GM21526 (cell line): Measurements from ENCODE around the gene PCBP3.

Experiments
- ATAC-seq: cut with Tn5 transposase; IDR thresholded peaks from one replicate; pipeline ENCODE4 v1.9.1; 2021; ENCODE audit warnings: moderate library complexity; ENCODE audit not compliant: unreplicated experiment, low FRiP score

PCBP3 gene

DNA sequence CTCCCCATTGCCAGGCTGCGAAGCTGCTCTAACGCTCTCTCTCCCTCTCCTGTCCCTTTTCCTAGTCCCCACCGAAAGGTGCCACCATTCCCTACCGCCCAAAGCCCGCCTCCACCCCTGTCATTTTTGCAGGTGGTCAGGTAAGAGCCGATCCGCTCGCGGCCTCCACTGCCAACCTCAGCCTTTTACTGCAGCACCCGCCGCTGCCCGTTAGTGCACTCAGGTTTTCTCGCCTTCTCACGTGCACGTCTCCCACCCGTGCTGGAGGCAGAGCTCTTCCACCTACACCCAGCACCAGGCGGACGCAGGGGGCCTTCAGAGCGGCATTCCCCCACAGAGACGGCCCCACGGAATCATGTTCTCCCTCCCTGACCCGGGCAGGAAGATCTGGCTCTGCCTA lies 270.4 kb downstream of the PCBP3 start:
- no peak for ATAC-seq

DNA sequence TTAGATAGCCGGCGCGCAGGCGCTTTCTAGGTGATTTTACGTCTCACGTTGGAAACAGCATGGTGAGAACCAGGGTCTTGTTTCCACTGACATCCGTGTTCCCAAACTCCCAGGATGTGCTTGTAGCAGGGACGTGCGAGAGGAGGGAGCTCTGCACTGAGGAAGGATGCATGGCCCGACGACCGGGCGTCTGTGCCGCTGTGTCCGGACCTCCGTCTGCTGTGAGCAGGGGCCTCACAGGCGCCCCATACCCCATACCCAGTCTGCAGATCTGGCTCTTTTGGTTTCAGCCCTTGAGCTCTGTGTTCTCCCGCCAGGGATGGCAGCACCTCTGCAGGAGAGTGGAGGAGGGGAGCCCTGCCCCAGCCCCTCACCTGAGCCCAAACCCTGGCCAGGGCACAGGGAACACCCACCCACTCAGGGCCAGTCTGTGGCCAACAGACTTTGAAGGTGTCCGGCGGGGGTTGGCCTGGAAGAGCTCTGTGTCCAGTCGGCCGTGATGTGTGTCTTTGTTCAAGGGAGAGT lies 270.9 kb downstream of the PCBP3 start:
- ATAC-seq: no peak

GRCh38 chr21:45916011-45916840 lies 272.7 kb downstream of the PCBP3 start:
- ATAC-seq: no peak

- ATAC-seq: no peak
Measured at GRCh38 chr21:45917241-45917640, 273.7 kb downstream of the PCBP3 start.

GRCh38 chr21:45918011-45918410 lies 274.5 kb downstream of the PCBP3 start:
- ATAC-seq: no peak

- ATAC-seq: no peak
Measured at GRCh38 chr21:45918835-45919447, 275.4 kb downstream of the PCBP3 start.

DNA sequence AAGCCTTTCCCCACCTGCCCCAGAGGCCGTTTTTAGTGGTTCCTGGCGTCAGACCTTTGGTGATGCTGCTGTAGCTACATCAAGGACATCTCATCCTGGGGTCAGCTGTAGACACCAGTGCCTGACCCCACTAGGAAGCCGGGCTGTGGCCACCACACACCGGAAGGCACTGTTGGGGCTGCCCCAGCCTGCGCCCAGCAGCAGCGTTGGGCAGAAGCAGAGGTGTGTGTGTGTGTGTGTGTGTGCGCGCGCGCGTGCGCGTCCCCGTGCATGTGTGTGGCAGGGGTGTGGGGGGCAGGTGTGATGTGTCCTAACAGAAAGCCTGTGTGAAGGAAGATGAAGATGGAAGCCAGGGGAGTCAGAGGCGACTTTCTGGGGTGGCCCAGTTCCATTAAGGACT lies 276.1 kb downstream of the PCBP3 start:
- ATAC-seq: no peak

GRCh38 chr21:45920824-45921600 lies 277.5 kb downstream of the PCBP3 start:
- no peak for ATAC-seq

DNA sequence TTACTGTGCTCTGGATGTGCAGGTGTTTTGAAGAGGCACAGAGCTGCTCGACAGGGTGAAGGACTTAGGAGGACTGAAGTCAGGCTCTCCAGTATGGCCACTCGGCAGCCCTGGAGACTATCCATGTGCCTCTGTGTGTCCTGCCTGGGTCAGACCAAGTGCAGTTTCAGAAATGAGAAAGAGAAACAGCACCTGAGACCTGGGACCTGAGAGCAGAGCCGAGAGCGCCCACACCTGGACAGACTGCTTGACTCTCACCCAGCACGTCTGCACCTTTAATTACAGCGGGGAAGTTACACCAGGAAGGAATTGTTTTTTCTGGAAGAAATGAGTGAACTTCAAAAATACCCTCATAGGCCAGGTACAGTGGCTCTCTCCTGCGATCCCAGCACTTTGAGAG lies 278.4 kb downstream of the PCBP3 start:
- no peak for ATAC-seq

DNA sequence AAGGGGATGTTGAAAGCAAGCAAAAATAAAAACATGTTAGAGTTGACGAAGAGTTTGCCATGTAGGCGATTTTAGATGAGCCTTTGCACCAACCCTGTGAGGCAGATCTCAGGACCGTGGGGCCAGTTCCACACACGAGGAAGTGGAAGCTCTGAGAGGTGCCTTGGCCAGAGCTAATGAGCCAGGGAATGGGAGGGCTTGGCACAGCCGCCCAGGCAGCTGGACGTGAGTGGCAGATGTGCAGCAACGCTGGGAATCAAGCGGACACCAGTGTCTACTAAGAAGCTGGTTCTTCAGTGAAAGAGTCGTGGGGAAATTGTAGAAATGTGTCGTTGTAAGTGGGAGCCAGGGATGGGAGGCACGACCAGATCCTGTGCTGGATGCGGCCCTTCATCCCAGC lies 279.1 kb downstream of the PCBP3 start:
- ATAC-seq: no peak

GRCh38 chr21:45923146-45923545 lies 279.6 kb downstream of the PCBP3 start:
- ATAC-seq: no peak

GRCh38 chr21:45926281-45926680 lies 282.8 kb downstream of the PCBP3 start:
- no peak for ATAC-seq

DNA sequence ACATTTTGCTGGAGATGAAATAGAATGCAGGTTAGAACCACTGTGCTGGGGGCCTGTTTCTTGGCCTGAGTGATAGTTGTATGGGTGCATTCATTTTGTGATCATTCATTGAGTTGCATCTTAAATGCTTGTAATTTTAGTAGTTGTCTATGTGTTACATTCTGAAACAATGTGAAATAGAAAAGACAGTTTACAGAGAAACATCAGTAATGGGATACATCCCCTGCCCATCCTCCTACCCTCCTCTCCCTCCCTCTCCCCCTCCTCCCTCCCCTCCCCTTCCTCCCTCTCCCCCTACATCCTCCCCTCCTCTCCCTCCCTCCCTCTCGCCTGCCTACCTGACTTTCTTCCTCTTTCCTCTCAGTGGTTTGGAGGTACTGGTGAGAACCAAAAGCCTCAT lies 283.5 kb downstream of the PCBP3 start:
- no peak for ATAC-seq

DNA sequence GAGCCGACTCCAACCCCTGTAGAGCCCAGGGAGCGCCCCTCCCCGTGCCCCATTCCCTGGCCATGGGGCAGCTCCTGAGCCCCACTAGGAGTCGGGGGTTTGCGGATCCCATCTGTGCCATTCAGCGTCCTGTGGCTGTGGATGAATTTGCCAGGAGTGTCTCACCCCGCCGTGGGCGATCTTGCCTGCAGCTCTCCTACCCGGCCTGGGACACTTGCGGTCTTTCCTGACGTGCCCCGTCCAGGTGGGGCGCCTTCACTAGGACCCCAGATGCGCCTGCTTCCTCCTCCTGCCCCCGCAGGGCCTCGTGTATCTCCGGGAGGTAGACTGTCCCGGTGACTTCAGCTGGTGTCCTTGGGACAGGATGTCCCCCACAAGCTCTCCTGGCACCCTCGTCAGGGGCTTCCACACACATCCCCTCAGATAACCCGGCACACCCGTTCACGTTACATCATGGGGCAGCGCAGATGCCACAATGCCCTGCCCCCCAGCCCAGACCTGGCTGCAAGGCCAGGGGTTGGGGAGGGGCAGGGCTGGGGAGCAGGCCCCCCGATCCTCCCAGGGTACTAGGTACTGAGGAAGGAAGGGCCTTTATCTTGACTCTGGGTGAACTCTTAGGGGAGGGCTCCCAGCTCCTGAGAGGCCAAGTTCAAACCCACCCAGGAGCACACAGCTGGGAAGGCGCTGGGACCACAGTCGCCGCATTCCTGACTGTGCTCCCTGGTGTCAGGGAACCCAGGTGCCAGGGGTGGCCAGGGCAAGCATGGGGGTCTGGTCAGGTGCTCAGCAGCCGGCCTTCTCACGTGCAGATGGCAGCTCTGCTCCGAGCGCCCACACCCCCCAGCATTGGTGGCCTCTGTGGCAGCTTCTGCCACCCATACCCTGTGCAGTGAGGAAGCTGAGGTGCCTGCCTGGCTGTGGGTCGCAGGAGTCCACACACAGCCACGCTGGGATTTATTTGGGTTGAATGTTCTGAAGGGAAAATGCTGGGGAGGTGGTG lies 284.6 kb downstream of the PCBP3 start:
- no peak for ATAC-seq

DNA sequence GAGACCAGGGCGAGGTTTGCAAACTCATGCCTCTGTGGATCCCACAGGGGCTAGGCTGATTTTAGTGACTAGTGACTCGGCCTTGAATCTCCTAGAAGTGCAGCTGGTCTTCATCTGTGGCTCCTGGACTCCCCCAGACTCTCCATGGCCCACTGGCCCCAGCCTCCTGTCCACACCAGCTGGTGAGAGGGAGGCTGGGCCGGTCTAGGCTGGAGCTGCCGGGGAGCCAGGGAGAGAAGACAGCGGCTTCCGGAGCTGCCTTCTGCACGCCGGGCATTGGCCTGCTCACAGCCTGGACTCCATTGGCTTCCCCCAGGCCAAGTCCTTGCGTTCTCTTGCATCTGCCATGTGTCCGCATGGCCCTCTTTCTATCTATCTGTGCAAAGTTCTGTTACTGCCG lies 285.9 kb downstream of the PCBP3 start:
- no peak for ATAC-seq

DNA sequence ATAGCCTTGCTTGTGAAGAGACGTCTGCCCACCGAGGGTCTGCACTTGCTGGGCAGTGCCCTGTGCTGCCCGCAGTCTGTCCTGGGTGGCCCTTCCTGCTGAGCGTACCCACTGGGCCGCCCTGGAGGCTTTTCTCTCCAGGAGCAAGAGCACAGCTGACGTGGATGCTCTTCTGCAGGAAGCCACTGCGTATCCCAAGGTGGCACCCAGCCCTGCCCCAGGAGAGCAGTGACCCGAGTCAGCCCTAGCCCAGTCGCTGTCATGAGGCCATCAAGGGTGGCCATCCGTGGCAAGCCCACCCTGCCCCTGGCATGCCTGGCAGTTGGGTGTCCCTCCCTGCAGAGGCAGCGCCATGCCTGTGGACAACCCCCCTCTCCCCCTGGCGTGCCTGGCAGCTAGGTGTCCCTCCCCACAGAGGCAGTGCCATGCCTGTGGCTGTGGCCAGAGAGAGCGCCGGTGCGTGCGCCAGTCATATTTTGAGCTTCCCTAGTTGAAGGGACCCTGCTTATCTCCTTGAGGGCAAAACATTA lies 286.8 kb downstream of the PCBP3 start:
- no peak for ATAC-seq

DNA sequence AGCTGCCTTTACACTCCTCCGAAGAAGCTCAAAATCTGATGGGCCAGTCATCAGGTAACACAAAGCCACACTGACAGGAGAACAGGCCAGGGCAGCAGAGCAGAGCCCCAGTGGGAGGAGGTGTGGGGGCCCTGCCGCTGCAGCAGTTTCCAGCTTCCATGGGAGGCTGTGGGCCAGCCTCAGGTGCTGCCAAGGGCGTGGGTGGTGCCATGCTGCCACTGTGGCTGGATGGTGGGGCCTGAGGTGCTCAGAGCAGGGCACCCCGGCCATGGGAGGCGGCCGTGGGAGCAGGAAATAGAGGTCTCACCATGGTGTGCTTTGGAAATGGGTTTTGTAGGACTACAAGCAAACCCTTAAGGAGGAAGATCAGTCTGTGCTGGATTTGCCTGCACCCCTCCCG lies 287.3 kb downstream of the PCBP3 start:
- no peak for ATAC-seq

DNA sequence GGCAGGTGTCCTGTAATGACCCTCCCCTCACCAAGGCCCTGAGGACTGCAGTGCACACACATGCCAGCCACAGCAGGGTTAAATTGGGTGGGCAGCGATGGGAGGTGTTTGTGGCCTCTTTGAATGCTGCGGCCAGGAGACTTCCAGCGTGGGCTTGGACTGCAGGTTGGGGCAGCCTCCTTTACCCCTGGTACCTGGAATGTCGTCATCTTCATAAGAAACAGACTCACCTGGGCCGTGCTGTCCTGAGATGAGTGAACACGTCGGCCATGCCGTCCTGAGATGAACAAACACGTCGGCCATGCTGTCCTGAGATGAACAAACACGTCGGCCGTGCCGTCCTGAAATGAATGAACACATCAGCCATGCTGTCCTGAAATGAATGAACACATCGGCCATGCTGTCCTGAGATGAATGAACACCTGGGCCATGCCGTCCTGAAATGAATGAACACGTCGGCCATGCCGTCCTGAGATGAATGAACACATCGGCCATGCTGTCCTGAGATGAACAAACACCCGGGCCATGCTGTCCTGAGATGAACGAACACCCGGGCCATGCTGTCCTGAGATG lies 288.0 kb downstream of the PCBP3 start:
- ATAC-seq: no peak

GRCh38 chr21:45932922-45933502 lies 289.5 kb downstream of the PCBP3 start:
- ATAC-seq: no peak
